Hepatocyte (in vitro differentiated cells): Measurements from ENCODE around the gene MED17. TPM values are rescaled to one million over a fixed set of nuclear protein-coding genes. Genes with fewer than 3 reads are reported as not detected.

Source experiments
- DNase-seq: peaks from one replicate; pipeline ENCODE4 v3.0.0-alpha.2; 2016; ENCODE audit warnings: low spot score
- H2AFZ ChIP-seq: fragments of 200-600 bp; sonication (generic); 2 replicates; pipeline ENCODE4 v1.6.0; 2016; ENCODE audit warnings: antibody characterized with exemption, mild to moderate bottlenecking
- H3K27ac ChIP-seq: fragments of 200-600 bp; sonication (generic); 2 replicates; pipeline ENCODE4 v1.5.1; 2016; ENCODE audit warnings: mild to moderate bottlenecking
- H3K27me3 ChIP-seq: fragments of 200-600 bp; sonication (generic); 2 replicates; pipeline ENCODE4 v1.6.1; 2016
- H3K36me3 ChIP-seq: fragments of 200-600 bp; sonication (generic); replicated peaks from 2 replicates; pipeline ENCODE4 v1.5.1; 2016; ENCODE audit warnings: low read depth; ENCODE audit not compliant: insufficient read depth
- H3K4me1 ChIP-seq: fragments of 200-600 bp; sonication (generic); 2 replicates; pipeline ENCODE4 v1.5.1; 2016; ENCODE audit warnings: mild to moderate bottlenecking, moderate library complexity; ENCODE audit not compliant: insufficient read depth
- H3K4me2 ChIP-seq: fragments of 200-600 bp; sonication (generic); 2 replicates; pipeline ENCODE4 v1.6.0; 2016
- H3K4me3 ChIP-seq: fragments of 200-600 bp; sonication (generic); 2 replicates; pipeline ENCODE4 v1.5.1; 2016; ENCODE audit warnings: mild to moderate bottlenecking
- H3K79me2 ChIP-seq: fragments of 200-600 bp; sonication (generic); 2 replicates; pipeline ENCODE4 v1.6.0; 2017; ENCODE audit warnings: mild to moderate bottlenecking
- H3K9me2 ChIP-seq: fragments of 200-600 bp; sonication (generic); replicated peaks from 2 replicates; pipeline ENCODE4 v1.6.0; 2017; ENCODE audit warnings: mild to moderate bottlenecking; ENCODE audit not compliant: insufficient read depth
- H3K9me3 ChIP-seq: fragments of 200-600 bp; sonication (generic); 2 replicates; pipeline ENCODE4 v1.5.1; 2016; ENCODE audit warnings: low read depth, mild to moderate bottlenecking
- H4K20me1 ChIP-seq: fragments of 200-600 bp; sonication (generic); 2 replicates; pipeline ENCODE4 v1.6.0; 2016; ENCODE audit warnings: mild to moderate bottlenecking; ENCODE audit not compliant: insufficient read depth, poor library complexity, severe bottlenecking
- EZH2 ChIP-seq: fragments of 200-600 bp; sonication (generic); IDR thresholded peaks from 2 replicates; pipeline ENCODE4 v1.6.1; 2016; ENCODE audit warnings: antibody characterized with exemption, mild to moderate bottlenecking, borderline replicate concordance
- EZH2phosphoT487 ChIP-seq: fragments of 200-600 bp; sonication (generic); IDR thresholded peaks from one replicate; pipeline ENCODE4 v1.6.1; 2018; ENCODE audit warnings: antibody characterized with exemption, mild to moderate bottlenecking, low read depth, moderate library complexity; ENCODE audit not compliant: unreplicated experiment, severe bottlenecking
- WGBS: methylation state at CpG from one replicate; pipeline ENCODE4 v1.1.6; 2016; ENCODE audit warnings: low lambda C conversion rate; ENCODE audit errors: missing lambda C conversion rate; 5-methylcytosine and 5-hydroxymethylcytosine counted together
- polyA plus RNA-seq: library from polyadenylated mRNA; unstranded; fragments of >200 nt; fragmentation: Nextera tagmentation; extraction: Ambion mirVana; gene quantifications from 2 replicates; pipeline ENCODE4 v1.2.1, GENCODE V29; 2016
- total RNA-seq: library from RNA; depleted of rRNA; stranded (reverse); fragments of >200 nt; gene quantifications from 2 replicates; pipeline ENCODE4 v1.2.3, GENCODE V29; 2014
- TF ChIP-seq, protein P1 (sequence below): fragments of 200-600 bp; sonication (generic); IDR thresholded peaks from 2 replicates; pipeline ENCODE4 v1.5.1; 2016; ENCODE audit warnings: antibody characterized with exemption, mild to moderate bottlenecking; ENCODE audit not compliant: poor library complexity

Gene MED17
- total and polyA plus RNA-seq, 2 experiments from 2014 or later = 18.3 to 33.7 TPM

DNA sequence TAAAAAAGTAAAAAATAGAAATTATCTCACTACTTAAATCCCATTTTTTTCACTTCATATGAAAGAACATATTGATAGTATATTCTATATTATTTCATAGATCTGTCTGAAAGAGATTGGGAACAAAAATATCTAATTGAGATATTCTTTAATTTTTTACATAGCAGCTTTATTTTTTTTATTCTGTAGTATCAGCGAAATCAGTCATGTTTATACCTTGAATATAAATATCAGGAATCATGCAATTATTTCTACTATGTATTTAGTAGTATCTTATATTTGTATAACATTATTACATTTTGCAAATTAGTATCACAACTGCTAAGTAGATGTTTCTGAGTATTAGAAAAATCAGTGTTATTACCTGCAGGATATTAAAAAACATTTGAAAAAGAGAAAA lies 22.2 kb upstream of the MED17 start:
- no peaks in the 10 kb centered on the region for H3K36me3 ChIP-seq
- no peak overlapping the region for H3K27ac ChIP-seq
- H3K9me3 ChIP-seq = no peaks in the 10 kb centered on the region
- WGBS = 100% methylated on average over 1 of the region's 1 CpG
- no peaks in the 10 kb centered on the region for H4K20me1 ChIP-seq
- no peak overlapping the region for H3K4me3 ChIP-seq
- H3K27me3 ChIP-seq = no peaks in the 10 kb centered on the region
- no peak overlapping the region for H2AFZ ChIP-seq
- no peaks in the 10 kb centered on the region for H3K9me2 ChIP-seq
- no peaks in the 10 kb centered on the region for H3K79me2 ChIP-seq
- no peak overlapping the region for H3K4me2 ChIP-seq
- H3K4me1 ChIP-seq = no peaks in the 10 kb centered on the region
- DNase-seq = no peak
- TF ChIP-seq EZH2 = no peak
- no peak for TF ChIP-seq EZH2phosphoT487
- TF ChIP-seq, protein P1, sequence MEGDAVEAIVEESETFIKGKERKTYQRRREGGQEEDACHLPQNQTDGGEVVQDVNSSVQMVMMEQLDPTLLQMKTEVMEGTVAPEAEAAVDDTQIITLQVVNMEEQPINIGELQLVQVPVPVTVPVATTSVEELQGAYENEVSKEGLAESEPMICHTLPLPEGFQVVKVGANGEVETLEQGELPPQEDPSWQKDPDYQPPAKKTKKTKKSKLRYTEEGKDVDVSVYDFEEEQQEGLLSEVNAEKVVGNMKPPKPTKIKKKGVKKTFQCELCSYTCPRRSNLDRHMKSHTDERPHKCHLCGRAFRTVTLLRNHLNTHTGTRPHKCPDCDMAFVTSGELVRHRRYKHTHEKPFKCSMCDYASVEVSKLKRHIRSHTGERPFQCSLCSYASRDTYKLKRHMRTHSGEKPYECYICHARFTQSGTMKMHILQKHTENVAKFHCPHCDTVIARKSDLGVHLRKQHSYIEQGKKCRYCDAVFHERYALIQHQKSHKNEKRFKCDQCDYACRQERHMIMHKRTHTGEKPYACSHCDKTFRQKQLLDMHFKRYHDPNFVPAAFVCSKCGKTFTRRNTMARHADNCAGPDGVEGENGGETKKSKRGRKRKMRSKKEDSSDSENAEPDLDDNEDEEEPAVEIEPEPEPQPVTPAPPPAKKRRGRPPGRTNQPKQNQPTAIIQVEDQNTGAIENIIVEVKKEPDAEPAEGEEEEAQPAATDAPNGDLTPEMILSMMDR = no peak

DNA sequence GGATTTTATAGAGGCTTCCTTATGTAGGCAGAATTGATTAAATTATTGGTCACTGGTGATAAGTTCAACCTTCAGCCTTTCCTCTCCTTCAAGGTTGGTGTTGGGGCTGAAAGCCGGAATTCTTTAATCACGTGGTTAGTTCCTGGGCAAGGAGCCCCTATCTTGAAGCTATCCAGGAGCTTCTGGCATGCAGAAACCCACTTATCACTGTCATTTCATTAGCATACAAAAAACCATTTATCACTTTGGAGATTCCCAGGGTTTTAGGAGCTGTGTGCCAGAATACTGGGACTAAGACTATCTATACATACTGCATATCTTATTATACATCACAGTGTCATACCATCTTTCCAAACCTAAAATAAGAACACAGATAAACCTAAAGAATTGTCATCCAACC lies 18.5 kb upstream of the MED17 start:
- TF ChIP-seq, protein P1 = no peak
- TF ChIP-seq EZH2phosphoT487 (no peak), EZH2 (no peak)
- DNase-seq = no peak
- Histone ChIP-seq H3K36me3 (no peaks in the 10 kb centered on the region), H4K20me1 (no peaks in the 10 kb centered on the region), H3K27ac (no peak overlapping the region), H3K4me2 (no peak overlapping the region), H3K27me3 (no peaks in the 10 kb centered on the region), H3K9me3 (no peaks in the 10 kb centered on the region), H2AFZ (no peak overlapping the region), H3K9me2 (no peaks in the 10 kb centered on the region), H3K4me3 (no peak overlapping the region), H3K4me1 (no peaks in the 10 kb centered on the region), H3K79me2 (no peaks in the 10 kb centered on the region)
- 41% methylated on average over 2 of the region's 2 CpGs for WGBS

DNA sequence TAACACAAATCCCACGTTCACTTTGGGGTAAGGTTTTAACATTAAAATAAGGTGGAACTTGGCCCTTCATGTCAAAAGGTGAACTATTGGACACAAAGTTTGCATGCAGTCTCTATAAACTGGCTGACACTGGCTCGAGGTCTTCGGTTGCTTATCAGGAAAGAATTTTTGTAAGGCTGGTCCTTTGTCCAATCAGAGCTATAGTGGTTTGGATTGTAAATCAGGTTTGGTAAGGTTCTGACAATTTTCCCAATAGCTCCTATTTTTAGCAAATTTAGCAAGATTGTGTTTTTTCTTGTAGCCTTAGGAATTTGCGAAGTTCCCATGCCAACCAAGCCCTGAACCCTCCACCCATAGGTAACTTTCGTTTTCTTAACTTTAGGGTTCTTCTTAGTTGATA lies 17.6 kb upstream of the MED17 start:
- H3K27me3 ChIP-seq = no peaks in the 10 kb centered on the region
- no peaks in the 10 kb centered on the region for H3K4me1 ChIP-seq
- H3K27ac ChIP-seq = no peak overlapping the region
- no peak for DNase-seq
- no peaks in the 10 kb centered on the region for H3K9me2 ChIP-seq
- no peak overlapping the region for H3K4me2 ChIP-seq
- no peaks in the 10 kb centered on the region for H3K9me3 ChIP-seq
- H2AFZ ChIP-seq = no peak overlapping the region
- no peaks in the 10 kb centered on the region for H3K36me3 ChIP-seq
- H3K79me2 ChIP-seq = no peaks in the 10 kb centered on the region
- TF ChIP-seq EZH2phosphoT487 (no peak), EZH2 (no peak)
- TF ChIP-seq, protein P1 = no peak
- no peak overlapping the region for H3K4me3 ChIP-seq
- no peaks in the 10 kb centered on the region for H4K20me1 ChIP-seq
- WGBS = 71% methylated on average over 5 of the region's 5 CpGs

DNA sequence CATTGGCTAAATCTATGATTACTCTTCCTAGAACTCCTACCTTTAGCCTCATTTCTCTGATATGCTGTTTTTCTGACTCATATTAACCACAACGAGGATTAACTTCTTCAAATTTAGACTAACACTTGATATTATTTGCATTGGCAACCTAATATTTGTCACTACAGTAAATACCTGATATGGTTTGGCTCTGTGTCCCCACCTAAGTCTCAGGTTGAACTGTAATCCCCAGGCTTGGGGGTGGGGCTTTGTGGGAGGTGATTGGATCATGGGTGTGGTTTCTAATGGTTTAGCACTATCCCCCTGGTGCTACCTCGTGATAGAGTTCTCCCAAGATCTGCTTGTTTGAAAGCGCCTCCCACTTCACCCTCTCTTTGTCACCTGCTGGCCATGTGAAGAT lies 17.1 kb upstream of the MED17 start:
- DNase-seq = no peak
- Histone ChIP-seq H3K4me2 (no peak overlapping the region), H3K27me3 (no peaks in the 10 kb centered on the region), H3K9me3 (no peaks in the 10 kb centered on the region), H3K79me2 (no peaks in the 10 kb centered on the region), H4K20me1 (no peaks in the 10 kb centered on the region), H3K36me3 (no peaks in the 10 kb centered on the region), H2AFZ (no peak overlapping the region), H3K9me2 (no peaks in the 10 kb centered on the region), H3K4me1 (no peaks in the 10 kb centered on the region), H3K4me3 (no peak overlapping the region), H3K27ac (no peak overlapping the region)
- WGBS = 88% methylated on average over 3 of the region's 3 CpGs
- TF ChIP-seq EZH2 (no peak), EZH2phosphoT487 (no peak)
- TF ChIP-seq, protein P1 = no peak
